ENCODE data around the gene SMIM5.
"Not testable (repeated sequence)": the region's sequence is repeated elsewhere in the genome, so short reads cannot be mapped to it uniquely, and the experiment has no call there.

The SMIM5 gene

DNA sequence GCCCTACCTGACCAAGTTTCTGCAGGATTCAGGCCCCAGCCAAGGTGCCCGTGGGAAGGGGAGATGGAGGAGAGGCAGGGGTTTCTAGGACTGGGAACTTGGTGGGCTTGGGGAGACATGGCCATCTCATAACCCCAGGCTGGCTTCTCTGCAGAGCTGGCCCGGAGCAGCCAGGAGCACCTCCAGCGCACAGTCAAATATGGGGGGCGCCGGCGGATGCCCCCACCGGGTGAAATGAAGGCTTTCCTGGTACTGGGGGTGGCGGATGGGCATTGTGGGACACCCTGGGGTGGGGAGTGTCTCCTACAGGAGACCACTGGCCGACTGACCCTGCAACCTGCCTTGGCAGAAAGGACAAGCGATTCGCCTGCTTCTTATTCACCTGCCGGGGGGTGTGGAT, 9.2 kb upstream of the SMIM5 start:
- in situ Hi-C loops (cut with MboI; ENCODE audit: low sequenced_read_pairs) = no loop called here

DNA sequence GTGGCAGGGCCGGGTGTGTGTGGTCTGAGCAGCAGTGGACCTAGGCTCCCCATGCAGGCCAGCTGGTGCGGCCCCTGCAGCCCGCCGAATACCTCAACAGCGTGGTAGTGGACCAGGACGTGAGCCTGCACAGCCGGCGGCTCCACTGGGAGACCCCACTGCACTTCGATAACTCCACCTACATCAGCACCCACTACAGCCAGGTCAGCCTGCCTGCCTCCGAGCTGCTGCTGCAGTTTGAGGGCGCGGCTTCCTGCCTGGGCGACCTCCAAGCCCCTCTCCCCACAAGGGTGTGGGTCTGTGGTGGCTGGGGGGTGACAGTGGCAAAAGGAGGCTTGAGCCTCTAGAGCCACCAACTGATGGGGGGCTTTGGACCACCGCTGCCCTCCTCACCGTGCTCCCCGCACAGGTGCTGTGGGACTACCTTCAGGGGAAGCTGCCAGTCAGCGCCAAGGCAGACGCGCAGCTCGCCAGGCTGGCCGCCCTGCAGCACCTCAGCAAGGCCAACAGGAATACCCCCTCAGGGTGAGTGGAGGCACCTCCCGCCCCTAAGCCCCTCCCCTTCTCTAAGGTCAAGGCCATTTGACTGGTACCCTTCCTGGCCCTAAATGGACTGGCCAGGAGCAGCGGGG, 8.4 kb upstream of the SMIM5 start:
- in situ Hi-C loops (cut with MboI; ENCODE audit: low sequenced_read_pairs) = no loop called here

DNA sequence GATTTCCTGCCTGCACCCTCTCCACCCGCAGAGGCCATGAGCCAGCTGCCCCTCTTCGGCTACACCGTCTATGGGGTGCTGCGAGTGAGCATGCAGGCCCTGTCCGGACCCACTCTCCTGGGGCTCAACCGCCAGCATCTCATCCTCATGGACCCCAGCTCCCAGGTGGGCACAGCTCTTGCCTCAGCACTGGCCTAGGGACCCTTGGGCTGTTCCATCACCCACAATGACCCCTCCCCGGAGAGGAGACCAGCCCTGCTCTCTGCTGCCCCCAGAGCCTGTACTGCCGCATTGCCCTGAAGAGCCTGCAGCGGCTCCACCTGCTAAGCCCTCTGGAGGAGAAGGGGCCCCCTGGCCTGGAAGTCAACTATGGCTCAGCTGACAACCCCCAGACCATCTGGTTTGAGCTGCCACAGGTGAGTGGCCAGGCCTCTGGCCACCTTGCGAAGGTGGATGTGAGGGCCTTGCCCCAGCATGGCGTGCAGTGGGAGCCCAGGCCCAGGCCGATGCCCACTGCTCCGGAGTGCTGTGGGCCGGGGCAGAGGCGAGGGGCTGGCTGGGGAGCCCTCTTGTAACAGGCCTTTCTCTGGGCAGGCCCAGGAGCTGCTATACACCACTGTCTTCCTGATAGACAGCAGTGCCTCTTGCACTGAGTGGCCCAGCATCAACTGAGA, 7.3 kb upstream of the SMIM5 start:
- in situ Hi-C loops (cut with MboI; ENCODE audit: low sequenced_read_pairs) = no loop called here

DNA sequence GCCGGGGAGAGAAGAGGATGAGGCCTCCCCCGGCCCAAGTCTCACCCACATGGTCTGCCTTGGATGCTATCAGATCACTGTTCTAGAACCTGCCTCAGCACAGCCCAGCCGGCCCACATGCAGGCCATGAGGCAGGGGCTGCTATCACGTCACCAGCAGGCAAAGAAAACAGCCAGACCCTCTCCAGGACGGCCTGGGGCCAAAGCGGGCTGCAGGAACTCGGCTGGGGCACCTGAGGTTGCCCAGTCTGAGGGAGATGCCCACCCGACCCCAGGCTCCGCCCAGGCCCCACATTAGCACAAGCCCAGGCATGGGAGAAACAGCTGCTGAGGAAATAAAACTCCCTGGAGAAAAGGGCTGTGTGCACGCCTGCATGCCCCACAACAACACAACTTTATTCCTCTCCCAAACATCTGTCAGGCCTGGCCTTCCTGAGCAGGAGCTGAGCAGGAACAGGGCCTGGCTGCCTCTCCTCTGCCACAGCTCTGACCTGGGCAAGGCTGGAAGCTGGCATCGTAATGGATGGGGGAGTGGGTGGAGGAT, 6.7 kb upstream of the SMIM5 start:
- in situ Hi-C loops (cut with MboI; ENCODE audit: low sequenced_read_pairs) = no loop called here

DNA sequence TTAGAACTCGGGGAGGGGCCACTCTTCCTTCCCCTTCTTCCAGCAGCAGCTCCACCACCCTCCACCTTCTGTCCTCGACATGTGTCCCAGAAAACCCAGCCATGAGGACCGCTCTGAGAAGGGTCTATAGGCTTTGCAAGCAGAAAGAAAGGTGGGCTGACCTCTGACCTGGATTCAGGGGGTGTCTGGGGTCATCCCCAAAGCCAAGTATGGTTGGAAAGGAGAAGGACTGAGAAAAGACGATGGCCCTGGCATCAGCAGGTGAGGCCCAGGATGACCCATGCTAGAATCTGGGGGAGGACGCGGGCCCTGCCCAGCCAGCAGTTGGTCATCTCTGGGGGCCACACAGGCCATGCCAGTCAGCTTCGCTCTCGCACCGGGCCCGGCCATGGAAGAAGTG, 6.1 kb upstream of the SMIM5 start:
- in situ Hi-C loops (cut with MboI; ENCODE audit: low sequenced_read_pairs) = no loop called here

DNA sequence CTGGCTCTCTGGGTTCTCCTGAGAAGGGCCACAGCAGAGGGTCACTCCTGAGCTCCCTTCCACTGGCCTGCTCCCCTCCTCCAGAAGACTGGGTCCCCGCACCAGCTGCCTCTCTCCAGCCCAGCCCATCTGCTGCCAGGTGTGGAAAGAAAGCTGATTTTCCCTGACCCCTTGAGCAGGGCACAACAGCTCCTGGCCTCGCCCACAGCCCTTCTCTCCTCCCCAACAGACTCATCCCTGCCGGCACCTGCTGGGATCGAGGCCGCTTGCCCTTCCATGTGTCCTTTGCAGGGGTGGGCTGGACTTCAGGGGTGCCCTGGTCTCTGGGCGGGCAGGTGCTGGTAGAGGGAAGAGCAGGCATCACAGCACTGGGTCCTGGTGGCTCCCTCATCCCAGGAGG, 4.8 kb upstream of the SMIM5 start:
- in situ Hi-C loops (cut with MboI; ENCODE audit: low sequenced_read_pairs) = no loop called here

DNA sequence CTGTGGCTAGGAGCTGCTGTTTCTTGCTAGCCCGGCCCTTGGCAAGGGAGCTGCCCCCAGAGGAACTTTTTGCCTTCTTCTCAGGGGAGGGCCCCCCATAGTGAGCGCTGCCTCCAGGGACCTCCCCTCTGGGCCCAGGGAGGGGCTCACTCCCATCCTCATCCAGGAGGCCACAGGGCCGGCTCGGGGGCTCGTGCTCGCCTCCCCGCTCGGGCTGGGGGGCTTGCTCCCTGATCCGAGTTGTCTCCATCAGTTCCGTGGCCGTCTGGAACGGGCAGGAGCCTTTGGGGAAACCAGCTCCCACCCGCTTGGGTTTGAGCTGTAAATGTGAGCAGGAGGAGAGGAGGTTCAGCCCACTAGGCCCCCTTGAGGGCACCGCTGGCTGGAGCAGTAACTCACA, 4.1 kb upstream of the SMIM5 start:
- in situ Hi-C loops (cut with MboI; ENCODE audit: low sequenced_read_pairs) = no loop called here

DNA sequence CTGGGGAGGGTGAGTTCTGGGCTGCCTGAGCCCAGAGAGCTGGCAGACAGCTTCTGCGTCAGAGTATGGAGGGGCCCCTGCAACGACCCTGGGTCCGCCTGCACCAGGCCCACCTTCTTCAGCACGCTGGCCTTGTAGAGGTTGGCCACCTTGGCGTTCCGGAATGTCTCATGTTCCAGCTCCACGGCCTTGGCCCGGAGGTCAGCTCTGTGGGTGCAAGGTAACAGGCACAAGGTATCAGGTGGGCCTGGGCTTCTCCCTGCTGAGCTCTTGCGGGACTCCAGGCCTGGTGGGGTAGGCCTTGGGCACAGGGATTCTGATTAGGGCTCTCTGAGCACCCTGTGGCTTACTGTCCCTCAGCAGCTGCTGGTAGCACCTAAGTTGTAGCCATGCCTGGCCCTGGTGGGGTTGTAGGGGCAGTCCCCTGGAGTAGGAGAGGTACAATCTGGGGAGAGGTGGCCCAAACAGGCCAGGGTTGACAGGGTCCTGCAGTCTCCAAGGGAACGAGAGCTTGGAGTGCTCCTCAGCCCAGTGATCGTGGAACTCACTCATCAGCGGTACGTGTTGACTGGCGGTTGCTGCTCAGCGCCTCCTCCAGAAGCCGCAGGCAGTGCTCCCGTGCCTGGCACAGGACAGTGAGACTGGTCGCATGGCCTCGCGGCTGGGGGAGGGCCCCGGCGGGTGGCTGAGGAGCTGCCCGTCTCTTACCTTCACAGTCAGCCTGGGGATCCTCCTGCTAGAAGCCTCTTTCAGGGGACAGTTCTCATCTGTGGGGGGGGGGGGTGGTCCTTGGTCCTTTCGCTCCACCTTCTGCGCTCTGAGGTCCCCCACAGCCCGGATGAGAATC, 2.9 kb upstream of the SMIM5 start:
- in situ Hi-C loops (cut with MboI; ENCODE audit: low sequenced_read_pairs) = no loop called here

DNA sequence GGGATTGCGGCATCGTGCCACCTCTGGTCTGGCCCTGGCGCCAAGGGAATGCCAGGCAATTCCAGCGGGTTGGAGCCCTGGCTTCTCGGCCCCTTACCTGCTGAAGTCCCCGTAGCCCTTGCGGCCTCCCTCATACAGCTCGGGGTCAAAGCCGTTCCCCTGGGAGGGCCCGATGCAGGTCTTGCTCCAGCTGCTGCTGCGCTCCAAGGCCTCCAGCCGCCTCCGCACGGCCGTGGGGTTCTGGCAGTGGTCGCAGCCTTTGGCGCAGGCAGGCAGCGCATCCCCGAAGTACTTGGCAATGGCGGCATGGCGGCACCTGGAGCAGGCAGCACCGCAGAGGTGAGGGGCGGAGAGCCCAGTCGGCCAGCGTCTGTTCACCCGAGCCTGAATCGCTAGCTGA, 1.9 kb upstream of the SMIM5 start:
- in situ Hi-C loops (cut with MboI; ENCODE audit: low sequenced_read_pairs) = no loop called here

DNA sequence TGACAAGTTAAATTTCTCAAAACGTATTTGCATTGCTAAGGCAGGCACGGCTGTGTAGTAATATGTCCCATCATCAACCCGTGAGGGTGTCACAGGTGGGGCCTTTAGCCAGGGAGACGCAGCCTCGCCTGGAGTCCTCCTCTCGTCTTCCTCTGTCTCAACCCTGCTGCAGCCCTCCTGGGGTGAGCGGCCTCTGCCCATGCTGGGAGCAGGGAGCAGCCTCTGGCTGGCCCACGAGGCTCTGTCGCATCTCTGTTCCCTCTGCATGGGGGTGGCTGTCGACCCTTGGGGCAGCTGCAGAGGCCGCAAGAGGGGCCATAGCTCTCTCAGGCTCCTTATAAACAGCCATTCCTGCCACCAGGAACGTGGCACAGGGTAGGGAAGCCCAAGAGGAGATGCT, 806 bp upstream of the SMIM5 start:
- in situ Hi-C loops (cut with MboI; ENCODE audit: low sequenced_read_pairs) = no loop called here

DNA sequence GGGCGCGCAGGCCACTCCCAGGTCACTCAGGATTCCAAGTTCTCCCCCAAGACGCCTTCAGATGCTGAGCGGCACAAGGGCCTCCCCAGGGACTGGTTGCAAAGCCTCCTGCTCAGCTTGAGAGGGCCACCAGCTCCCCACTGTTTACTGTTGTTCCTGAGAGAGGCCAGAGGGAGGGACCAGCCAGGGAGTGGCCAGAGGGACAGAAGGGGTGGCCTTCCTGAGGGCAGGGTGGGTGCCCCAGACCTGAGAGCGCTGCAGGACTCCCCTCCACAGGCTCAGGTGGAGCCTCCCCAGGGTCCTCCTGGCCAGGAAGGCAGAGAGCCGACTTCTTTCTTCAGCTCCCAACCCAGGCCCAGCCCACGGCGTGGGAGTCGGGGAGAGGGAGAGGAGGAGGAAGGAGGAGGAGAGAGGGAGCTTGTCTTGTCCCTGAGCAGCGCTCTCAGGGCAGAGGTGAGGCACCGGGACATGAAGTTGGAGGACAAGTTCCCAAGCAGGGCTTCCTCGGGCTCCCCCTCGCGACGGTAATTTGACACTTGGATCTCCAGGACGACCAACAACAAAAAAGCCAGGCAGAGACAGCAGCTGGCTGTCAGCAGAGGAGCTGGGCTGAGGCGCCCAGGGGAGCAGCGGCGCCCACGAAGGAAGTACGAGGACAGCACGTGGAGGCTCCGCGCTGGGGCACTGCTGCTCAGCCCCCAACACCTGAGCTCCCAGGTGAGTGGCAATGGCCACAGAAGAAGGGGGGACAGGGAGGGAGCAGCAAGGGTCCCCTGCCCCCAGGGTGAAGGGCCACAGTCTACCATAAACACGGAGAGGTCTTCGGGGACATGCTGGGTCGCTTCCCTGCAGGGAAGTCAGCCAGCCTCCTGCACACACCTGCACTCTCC, 497 bp downstream of the SMIM5 start:
- in situ Hi-C loops (cut with MboI; ENCODE audit: low sequenced_read_pairs) = no loop called here

DNA sequence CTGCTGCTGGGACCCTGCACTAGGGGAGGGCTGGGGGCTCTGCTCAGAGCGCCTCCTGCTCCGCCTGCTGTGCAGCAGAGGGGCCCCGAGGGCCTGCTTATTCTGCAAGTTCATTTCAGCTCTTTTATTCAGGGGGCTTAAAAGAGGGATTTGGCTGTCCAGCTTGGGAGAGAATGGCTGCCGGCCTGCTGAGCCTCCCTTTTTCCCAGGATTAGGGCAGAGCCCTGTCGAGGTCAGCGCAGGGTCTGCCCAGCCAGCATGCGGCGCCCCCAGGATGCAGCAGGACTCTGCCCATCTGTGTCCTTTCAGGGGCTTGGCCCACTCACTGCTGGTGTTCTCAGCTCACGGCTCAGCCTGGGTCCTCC, 1.1 kb downstream of the SMIM5 start:
- in situ Hi-C loops (cut with MboI; ENCODE audit: low sequenced_read_pairs) = no loop called here

DNA sequence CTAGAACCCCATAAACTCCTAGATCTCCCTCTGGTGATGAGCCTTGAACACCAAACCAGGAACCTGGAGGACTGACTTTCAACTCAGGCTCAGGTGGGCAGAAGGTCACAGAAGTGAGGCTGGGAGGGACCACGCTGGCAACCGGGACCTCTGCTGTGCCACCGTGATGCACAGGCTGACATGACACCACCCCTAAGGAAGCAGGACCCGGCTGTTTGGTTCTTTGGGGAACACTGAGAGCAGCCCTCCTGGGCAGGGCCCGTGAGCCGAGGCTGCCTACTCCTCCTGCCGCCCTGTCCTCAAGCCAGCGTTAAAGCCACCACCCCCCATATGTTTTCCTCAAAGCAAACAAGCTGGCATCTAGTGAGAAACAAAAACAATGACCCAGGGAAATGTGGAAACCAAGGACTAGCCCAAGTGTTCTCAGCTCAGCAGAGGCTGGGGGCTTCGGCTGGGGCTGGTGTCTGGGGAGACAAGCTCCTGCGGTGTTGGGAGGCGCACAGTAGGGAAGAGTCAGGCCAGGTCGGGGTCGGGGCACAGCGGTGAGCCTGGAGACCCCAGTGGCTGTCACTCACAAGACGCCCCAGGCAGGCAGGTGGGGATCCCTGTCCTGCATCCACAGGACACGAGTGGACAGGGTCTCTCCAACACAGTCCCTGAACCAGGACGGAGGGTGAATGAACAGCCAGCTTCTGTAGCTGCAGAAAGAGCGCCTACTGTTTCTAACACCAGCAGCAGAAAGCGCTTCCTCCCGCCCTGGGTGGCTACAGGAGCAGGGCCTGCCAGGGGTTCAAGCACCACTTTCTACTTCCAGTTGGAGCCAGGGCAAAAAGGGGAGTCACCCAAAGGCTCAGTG, 1.7 kb downstream of the SMIM5 start:
- in situ Hi-C loops (cut with MboI; ENCODE audit: low sequenced_read_pairs) = no loop called here

DNA sequence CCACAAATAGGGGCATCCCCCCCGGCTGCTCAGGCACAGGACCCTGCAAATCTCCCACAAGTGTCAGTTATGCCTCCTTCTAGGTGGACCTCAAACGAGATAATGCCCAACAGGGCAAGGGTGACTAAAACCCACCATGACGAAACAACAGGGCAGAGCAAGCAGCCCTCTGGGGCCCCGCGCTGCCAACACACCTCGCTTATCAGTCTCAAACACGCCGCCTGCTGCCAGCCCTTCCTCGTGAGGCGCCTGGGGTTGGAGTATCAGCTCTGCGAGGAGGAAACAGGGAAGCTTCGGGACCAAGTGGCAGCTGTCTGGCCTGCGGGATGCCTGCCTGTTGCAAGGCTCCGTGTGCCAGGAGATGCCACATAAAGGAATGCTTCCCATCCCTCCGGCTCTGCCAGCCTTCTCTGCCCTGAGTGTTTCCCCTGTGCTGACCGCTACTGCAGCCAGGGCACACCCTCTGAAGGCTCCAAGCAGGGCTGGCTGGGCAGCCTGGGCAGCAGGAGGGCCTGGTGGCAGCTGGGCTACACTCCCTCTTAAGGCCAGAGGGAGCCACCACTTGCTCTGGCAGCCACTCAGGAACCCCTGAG, 2.5 kb downstream of the SMIM5 start:
- in situ Hi-C loops (cut with MboI; ENCODE audit: low sequenced_read_pairs) = no loop called here

DNA sequence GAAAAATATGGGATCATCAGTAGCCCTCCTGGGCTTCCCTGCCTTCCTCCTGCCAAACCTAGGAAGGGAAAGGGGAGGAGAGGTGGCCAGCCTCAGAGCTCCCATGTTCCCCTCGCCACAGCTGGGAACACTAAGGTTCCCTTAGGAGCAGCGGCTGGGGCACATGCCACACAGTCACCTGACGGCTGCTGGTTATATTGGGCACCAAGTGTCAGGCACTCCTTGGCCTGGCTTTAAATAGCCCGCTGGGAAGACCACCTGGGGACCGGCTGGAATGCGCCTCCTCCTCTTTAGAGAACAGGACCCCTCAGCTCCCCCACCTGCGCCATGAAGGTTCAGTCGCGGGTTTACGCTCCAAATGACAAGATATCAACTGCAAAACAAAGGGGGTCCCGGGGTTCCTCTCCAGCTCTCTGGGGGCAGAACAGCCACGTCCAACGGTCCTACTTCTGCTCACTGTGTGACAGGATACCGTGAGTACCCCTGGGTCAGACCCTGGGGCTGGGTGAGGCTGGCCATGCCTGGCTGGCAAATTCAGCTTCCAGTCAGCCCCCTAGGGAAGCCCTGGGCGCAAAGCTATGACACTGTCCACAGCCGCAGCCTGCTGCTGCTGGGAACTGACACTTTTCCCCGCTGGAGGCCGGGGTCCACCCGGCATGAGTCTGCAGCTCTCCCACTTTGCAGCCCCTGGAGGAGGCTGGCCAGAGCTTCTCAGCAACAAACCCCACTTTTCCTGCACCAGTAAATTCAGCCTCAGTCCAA, 3.3 kb downstream of the SMIM5 start:
- in situ Hi-C loops (cut with MboI; ENCODE audit: low sequenced_read_pairs) = no loop called here

DNA sequence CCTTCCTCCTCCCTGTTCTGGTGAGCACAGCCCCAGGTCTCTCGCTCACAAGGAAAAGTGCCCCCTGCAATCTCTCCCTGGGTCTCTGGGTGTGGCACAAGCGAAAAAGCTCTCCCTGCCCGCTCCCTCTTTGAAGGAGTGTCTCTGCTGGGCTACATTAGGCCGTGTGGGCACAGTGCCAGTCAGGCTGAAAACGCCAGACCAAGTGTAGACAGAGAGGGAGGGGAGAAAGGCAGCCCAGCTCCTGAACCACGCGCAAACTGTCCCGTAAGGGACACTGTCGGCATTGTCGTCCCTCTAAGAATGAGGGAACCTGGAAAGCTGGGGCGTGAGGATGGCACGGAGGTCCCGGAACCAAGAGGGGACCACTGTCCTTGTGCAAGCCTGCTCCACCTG, 3.9 kb downstream of the SMIM5 start:
- in situ Hi-C loops (cut with MboI; ENCODE audit: low sequenced_read_pairs) = no loop called here

DNA sequence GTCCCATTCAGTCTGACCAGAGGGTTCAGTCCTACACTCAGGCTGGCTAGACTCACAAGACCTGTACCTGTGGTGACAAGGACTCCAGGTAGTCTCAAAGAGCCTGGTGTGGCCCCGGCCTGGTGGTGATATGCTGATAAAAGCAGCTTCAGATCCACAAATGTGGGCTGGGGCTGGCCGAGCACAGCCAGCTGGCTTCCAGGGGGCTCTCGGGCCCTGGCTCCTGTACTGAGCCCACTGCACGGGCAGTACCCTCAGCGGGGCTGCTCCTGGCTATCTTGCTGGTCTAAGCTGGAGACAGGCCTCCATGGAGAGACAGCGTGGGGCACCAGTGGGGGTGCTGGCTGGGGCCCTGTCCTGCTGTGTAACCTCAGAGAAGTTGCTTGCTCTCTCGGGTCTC, 4.3 kb downstream of the SMIM5 start:
- in situ Hi-C loops (cut with MboI; ENCODE audit: low sequenced_read_pairs) = no loop called here

DNA sequence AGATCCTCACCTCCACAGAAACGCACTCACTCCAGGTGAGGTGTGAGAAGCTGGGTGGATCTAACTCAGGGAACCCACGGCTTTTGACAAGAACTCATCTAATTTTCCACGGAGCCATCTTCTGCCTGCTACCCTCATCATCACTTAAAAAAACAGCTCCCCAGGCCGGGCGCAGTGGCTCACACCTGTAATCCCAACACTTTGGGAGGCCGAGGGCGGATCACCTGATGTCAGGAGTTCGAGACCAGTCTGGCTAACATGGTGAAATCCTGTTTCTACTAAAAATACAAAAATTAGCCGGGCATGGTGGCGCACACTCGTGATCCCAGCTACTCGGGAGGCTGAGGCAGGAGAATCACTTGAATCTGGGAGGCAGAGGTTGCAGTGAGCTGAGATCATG, 4.8 kb downstream of the SMIM5 start:
- in situ Hi-C loops (cut with MboI; ENCODE audit: low sequenced_read_pairs) = not testable (repeated sequence)

DNA sequence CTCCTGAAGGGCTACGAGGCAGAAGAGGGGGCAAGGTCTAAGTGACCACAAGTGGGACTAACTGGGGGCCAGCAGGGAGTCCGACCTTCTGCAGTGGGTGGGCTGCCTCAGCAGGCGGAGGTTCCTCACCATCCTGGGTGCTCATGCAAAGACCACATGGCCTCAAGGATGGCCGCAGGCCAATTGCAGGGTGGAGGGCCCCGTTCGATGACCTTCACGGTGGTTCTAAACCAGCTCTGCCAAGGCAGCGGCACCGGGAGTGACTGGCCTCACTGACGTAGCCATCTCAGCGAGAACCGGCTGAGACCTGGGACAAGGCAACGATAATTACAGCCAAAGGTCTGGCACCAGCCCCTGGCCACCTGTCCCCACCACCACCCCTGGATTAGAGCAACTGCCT, 5.7 kb downstream of the SMIM5 start:
- in situ Hi-C loops (cut with MboI; ENCODE audit: low sequenced_read_pairs) = no loop called here
